Stimulated activated memory B cell treated with anti-CD40 and anti-IgM and Interleukin-4, amounts not matched to agents 10 μg/mL and 1 μg/mL and 100 μg/mL, for 72 hours (primary cell): ENCODE measurements around the gene ZNF292.
"Not testable (repeated sequence)": the region's sequence is repeated elsewhere in the genome, so short reads cannot be mapped to it uniquely, and the experiment has no call there.

Experiments used
- ATAC-seq: fragments of 150-1000 bp; cut with Tn5 transposase; 2 replicates; pipeline ENCODE4 v1.10.0; 2021
- H3K27ac Mint-ChIP-seq: one replicate; pipeline ENCODE4 v1.8.0; 2022; ENCODE audit warnings: mild to moderate bottlenecking, mixed read lengths
- H3K27me3 Mint-ChIP-seq: one replicate; pipeline ENCODE4 v1.8.0; 2022; ENCODE audit warnings: mixed read lengths
- H3K36me3 Mint-ChIP-seq: one replicate; pipeline ENCODE4 v1.8.0; 2022; ENCODE audit warnings: mixed read lengths
- H3K4me1 Mint-ChIP-seq: one replicate; pipeline ENCODE4 v1.8.0; 2022; ENCODE audit warnings: mixed read lengths
- H3K4me3 Mint-ChIP-seq: one replicate; pipeline ENCODE4 v1.8.0; 2022; ENCODE audit warnings: mild to moderate bottlenecking, moderate library complexity, mixed read lengths
- H3K9me3 Mint-ChIP-seq: one replicate; pipeline ENCODE4 v1.8.0; 2022; ENCODE audit warnings: mixed read lengths

Gene ZNF292

GRCh38 chr6:87182321-87182720 lies 27.0 kb downstream of the ZNF292 start:
- ATAC-seq = peak; percentile 88

DNA sequence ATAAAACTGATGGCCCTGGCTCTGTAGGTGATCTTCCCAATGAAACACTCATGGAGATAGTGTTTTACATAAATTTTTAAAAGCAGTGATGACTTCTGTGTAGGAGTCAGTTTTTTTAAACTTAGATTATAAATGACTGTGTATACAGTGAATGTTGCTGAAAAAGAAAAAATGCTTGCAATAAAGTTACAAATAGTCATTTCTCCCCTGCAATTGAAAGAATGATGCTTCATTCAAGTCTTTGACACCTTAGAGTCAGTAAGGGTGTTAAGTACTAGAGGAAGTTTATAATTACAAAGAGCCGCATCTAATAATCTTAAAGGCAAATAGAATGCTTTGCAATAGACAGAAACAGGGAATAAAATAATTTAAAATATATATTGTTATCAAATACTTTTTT lies 27.6 kb downstream of the ZNF292 start:
- ATAC-seq = no peak
- Mint-ChIP-seq H3K27ac (peak overlapping the region; percentile 83), H3K4me3 (peak overlapping the region; percentile 39), H3K27me3 (no peaks in the 10 kb centered on the region), H3K4me1 (peaks cover 59% of the 10 kb centered on the region), H3K9me3 (no peaks in the 10 kb centered on the region), H3K36me3 (peaks cover 30% of the 10 kb centered on the region)

More at GRCh38 chr6:87182321-87182720, 27.0 kb downstream of the ZNF292 start:
- Mint-ChIP-seq H3K4me1 (peaks cover 65% of the 10 kb centered on the region), H3K27ac (peak overlapping the region; percentile 83), H3K9me3 (no peaks in the 10 kb centered on the region), H3K36me3 (peaks cover 37% of the 10 kb centered on the region), H3K27me3 (no peaks in the 10 kb centered on the region), H3K4me3 (peak overlapping the region; percentile 57)

- peaks cover 52% of the 10 kb centered on the region for H3K4me1 Mint-ChIP-seq
- no peak for ATAC-seq
- H3K4me3 Mint-ChIP-seq = no peak overlapping the region
- H3K27me3 Mint-ChIP-seq = no peaks in the 10 kb centered on the region
- peaks cover 26% of the 10 kb centered on the region for H3K36me3 Mint-ChIP-seq
- no peaks in the 10 kb centered on the region for H3K9me3 Mint-ChIP-seq
- H3K27ac Mint-ChIP-seq = no peak overlapping the region
These were observed 28.3 kb downstream of the ZNF292 start for GRCh38 chr6:87183687-87184086.

DNA sequence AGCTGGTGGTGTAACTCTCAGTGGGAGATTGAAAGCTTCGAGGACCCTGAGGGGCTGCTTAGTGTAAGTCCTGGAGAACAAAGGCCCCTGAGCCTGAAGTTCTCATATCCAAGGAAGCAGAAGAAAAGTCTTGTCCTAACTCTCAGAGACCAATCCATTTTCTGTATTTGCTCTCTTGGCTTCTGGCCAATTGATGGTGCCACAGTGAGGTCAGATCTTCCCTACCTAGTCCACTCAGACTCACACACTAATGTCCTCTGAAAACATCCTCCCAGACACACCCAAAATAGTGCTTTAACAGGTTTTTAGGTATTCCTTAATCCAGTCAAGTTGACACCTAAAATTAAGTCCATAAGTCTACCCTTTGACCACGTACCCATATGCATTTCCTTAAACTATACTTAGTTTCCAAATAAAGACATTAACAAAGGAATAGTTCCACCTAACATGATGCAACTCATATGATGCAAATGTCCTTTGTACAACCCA lies 29.4 kb downstream of the ZNF292 start:
- Mint-ChIP-seq H3K4me1 (peaks cover 52% of the 10 kb centered on the region), H3K36me3 (peaks cover 24% of the 10 kb centered on the region), H3K27ac (no peak overlapping the region), H3K9me3 (no peaks in the 10 kb centered on the region), H3K27me3 (no peaks in the 10 kb centered on the region), H3K4me3 (no peak overlapping the region)
- ATAC-seq = no peak

- H3K27ac Mint-ChIP-seq = no peak overlapping the region
These were observed 41.0 kb downstream of the ZNF292 start for GRCh38 chr6:87196275-87196842.

GRCh38 chr6:87197547-87197946 lies 42.2 kb downstream of the ZNF292 start:
- H3K4me3 Mint-ChIP-seq = no peak overlapping the region
- H3K27me3 Mint-ChIP-seq = no peaks in the 10 kb centered on the region
- no peak for ATAC-seq
- H3K36me3 Mint-ChIP-seq = peaks cover 18% of the 10 kb centered on the region
- H3K4me1 Mint-ChIP-seq = peaks cover 64% of the 10 kb centered on the region
- no peak overlapping the region for H3K27ac Mint-ChIP-seq
- no peaks in the 10 kb centered on the region for H3K9me3 Mint-ChIP-seq

More at GRCh38 chr6:87196275-87196842, 41.0 kb downstream of the ZNF292 start:
- ATAC-seq = no peak
- Mint-ChIP-seq H3K4me3 (no peak overlapping the region), H3K4me1 (peaks cover 59% of the 10 kb centered on the region), H3K27me3 (no peaks in the 10 kb centered on the region), H3K9me3 (no peaks in the 10 kb centered on the region), H3K36me3 (peaks cover 11% of the 10 kb centered on the region)

- not testable (repeated sequence) for H3K9me3 Mint-ChIP-seq, H3K4me3 Mint-ChIP-seq
- H3K4me1 Mint-ChIP-seq = peaks cover 58% of the 10 kb centered on the region
These were observed 42.9 kb downstream of the ZNF292 start for GRCh38 chr6:87198022-87198810.

DNA sequence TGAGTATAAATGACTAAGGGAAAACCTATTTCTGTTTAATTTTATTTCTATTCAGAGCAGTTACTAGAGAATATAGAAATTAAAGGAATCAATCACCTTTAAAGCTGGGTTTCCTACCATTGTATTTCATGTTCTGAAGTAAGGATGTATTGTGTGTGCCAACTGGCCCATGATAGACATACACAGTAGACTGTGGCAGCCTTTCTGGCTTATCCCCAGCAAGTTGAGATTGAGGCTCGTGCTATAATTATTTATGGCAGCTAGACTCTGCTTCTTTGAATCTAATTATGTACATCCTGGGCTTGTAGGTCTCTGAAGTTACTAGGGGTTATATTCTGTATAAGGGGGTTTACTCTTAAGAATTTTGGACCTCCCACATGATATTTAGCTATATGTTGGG lies 44.4 kb downstream of the ZNF292 start:
- Mint-ChIP-seq H3K4me3 (no peak overlapping the region), H3K36me3 (peaks cover 22% of the 10 kb centered on the region), H3K9me3 (no peaks in the 10 kb centered on the region), H3K4me1 (peaks cover 58% of the 10 kb centered on the region), H3K27ac (no peak overlapping the region), H3K27me3 (no peaks in the 10 kb centered on the region)
- no peak for ATAC-seq

More at GRCh38 chr6:87198022-87198810, 42.9 kb downstream of the ZNF292 start:
- not testable (repeated sequence) for H3K27me3 Mint-ChIP-seq, H3K27ac Mint-ChIP-seq, ATAC-seq
- H3K36me3 Mint-ChIP-seq = peaks cover 18% of the 10 kb centered on the region

GRCh38 chr6:87200469-87201175 lies 45.3 kb downstream of the ZNF292 start:
- no peaks in the 10 kb centered on the region for H3K27me3 Mint-ChIP-seq
- H3K4me1 Mint-ChIP-seq = peaks cover 59% of the 10 kb centered on the region
- no peaks in the 10 kb centered on the region for H3K9me3 Mint-ChIP-seq
- H3K4me3 Mint-ChIP-seq = no peak overlapping the region
- H3K36me3 Mint-ChIP-seq = peaks cover 24% of the 10 kb centered on the region
- no peak overlapping the region for H3K27ac Mint-ChIP-seq
- no peak for ATAC-seq

DNA sequence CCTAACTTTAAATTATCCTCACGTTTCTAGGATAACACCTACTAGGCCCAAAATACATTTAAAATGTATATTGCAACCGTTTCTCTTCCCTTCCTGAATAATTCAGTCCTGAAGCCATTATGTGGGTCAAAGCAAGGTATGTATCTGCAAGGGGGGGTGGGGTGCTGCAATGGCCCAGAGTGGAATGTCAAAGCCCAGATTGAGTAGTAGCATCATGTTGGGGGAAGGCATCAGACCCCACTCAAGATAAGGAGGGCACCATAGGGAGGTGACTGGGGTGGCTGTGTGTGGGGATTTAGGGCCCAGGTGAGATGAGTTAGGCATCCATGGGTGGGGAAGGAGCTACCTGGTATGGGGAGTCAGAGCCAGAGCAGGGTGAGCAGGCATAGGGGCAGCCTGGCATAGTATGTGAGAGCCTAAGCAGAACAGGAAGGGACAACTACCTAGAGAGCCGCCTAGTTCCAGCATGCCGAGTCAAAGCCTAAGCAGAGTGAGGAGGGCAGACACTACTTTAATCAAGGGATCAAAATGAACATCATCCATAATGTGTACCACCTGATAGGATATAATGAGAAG lies 48.2 kb downstream of the ZNF292 start:
- H3K9me3 Mint-ChIP-seq = no peaks in the 10 kb centered on the region
- H3K36me3 Mint-ChIP-seq = peaks cover 39% of the 10 kb centered on the region
- no peak overlapping the region for H3K27ac Mint-ChIP-seq
- ATAC-seq = no peak
- H3K4me1 Mint-ChIP-seq = peaks cover 66% of the 10 kb centered on the region
- H3K4me3 Mint-ChIP-seq = no peak overlapping the region
- H3K27me3 Mint-ChIP-seq = no peaks in the 10 kb centered on the region

GRCh38 chr6:87209812-87210211 lies 54.4 kb downstream of the ZNF292 start:
- H3K4me1 Mint-ChIP-seq = peaks cover 72% of the 10 kb centered on the region
- H3K4me3 Mint-ChIP-seq = no peak overlapping the region
- no peak for ATAC-seq
- peaks cover 22% of the 10 kb centered on the region for H3K36me3 Mint-ChIP-seq
- no peak overlapping the region for H3K27ac Mint-ChIP-seq
- H3K27me3 Mint-ChIP-seq = no peaks in the 10 kb centered on the region
- no peaks in the 10 kb centered on the region for H3K9me3 Mint-ChIP-seq

- peaks cover 17% of the 10 kb centered on the region for H3K36me3 Mint-ChIP-seq
- H3K4me1 Mint-ChIP-seq = peaks cover 67% of the 10 kb centered on the region
- no peak overlapping the region for H3K27ac Mint-ChIP-seq
- ATAC-seq = peak; percentile 92
- H3K27me3 Mint-ChIP-seq = no peaks in the 10 kb centered on the region
- H3K9me3 Mint-ChIP-seq = no peaks in the 10 kb centered on the region
- H3K4me3 Mint-ChIP-seq = no peak overlapping the region
These were observed 55.6 kb downstream of the ZNF292 start for GRCh38 chr6:87210979-87211378.

DNA sequence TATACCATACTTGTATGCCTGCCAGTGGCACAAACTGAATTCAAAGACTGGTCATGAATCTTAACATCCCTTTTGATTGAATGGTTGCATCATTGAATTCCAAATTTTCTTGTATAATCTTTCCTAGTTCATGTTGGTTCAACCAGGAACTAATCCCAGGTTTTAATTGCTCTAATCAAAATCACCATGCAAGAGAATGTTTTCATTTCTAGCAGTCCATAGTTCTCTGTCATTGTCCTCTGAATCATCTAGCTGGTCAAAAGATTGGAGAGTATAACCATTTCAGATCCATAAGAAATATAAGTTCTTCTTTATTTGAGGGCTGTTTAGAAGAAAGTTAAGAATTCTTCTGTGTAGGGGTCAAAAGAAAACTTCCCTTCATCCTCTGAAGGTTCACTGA lies 57.2 kb downstream of the ZNF292 start:
- H3K27me3 Mint-ChIP-seq = no peaks in the 10 kb centered on the region
- no peak for ATAC-seq
- H3K4me3 Mint-ChIP-seq = no peak overlapping the region
- H3K4me1 Mint-ChIP-seq = peaks cover 55% of the 10 kb centered on the region
- H3K36me3 Mint-ChIP-seq = peaks cover 10% of the 10 kb centered on the region
- no peaks in the 10 kb centered on the region for H3K9me3 Mint-ChIP-seq
- peak overlapping the region; percentile 45 for H3K27ac Mint-ChIP-seq

GRCh38 chr6:87213364-87213763 lies 58.0 kb downstream of the ZNF292 start:
- ATAC-seq = no peak
- Mint-ChIP-seq H3K4me1 (peaks cover 47% of the 10 kb centered on the region), H3K9me3 (no peaks in the 10 kb centered on the region), H3K27me3 (no peaks in the 10 kb centered on the region), H3K36me3 (peaks cover 11% of the 10 kb centered on the region), H3K4me3 (no peak overlapping the region), H3K27ac (peak overlapping the region; percentile 45)

GRCh38 chr6:87214831-87215230 lies 59.5 kb downstream of the ZNF292 start:
- H3K27ac Mint-ChIP-seq = no peak overlapping the region
- H3K27me3 Mint-ChIP-seq = no peaks in the 10 kb centered on the region
- H3K4me3 Mint-ChIP-seq = no peak overlapping the region
- H3K4me1 Mint-ChIP-seq = peaks cover 35% of the 10 kb centered on the region
- ATAC-seq = no peak
- peaks cover 18% of the 10 kb centered on the region for H3K36me3 Mint-ChIP-seq
- no peaks in the 10 kb centered on the region for H3K9me3 Mint-ChIP-seq
